HG03457 (cell line): Measurements from ENCODE around the gene PDPN.

ENCODE experiments used
- ATAC-seq: cut with Tn5 transposase; IDR thresholded peaks from one replicate; pipeline ENCODE4 v1.9.1; 2021; ENCODE audit warnings: moderate number of reproducible peaks; ENCODE audit not compliant: unreplicated experiment

Gene PDPN

GRCh38 chr1:13616234-13616633, 32.6 kb downstream of the PDPN start:
- ATAC-seq, result no peak

- no peak for ATAC-seq
These were observed 33.5 kb downstream of the PDPN start for GRCh38 chr1:13617108-13617507.

- no peak for ATAC-seq
These were observed 34.1 kb downstream of the PDPN start for GRCh38 chr1:13617773-13618172.

GRCh38 chr1:13618483-13618882, 34.9 kb downstream of the PDPN start:
- no peak for ATAC-seq

GRCh38 chr1:13619909-13620308, 36.3 kb downstream of the PDPN start:
- no peak for ATAC-seq

GRCh38 chr1:13620825-13621224, 37.2 kb downstream of the PDPN start:
- no peak for ATAC-seq

- no peak for ATAC-seq
These were observed 38.8 kb downstream of the PDPN start for GRCh38 chr1:13622446-13622845.

- ATAC-seq, result no peak
These were observed 39.5 kb downstream of the PDPN start for GRCh38 chr1:13623021-13623637.

- ATAC-seq, result no peak
These were observed 40.9 kb downstream of the PDPN start for GRCh38 chr1:13624526-13624925.

DNA sequence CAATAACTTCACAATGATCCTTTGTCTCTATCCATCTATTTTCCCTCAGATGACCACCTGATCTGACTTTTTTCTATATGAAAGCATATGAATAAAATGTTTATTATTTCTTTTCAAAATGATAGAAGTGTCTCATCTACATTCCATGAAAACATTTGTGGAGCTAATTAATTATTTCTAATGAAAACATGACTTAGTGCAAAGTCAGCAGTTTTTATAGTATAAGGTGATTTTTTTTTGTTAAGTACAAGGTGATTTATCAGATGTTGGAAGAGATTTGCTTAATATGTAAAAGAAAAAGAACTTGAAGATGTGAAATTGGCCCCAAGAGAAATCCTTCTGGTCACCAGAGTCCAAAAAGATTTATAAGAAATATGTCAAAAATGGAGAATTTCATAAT, 43.5 kb downstream of the PDPN start:
- no peak for ATAC-seq

DNA sequence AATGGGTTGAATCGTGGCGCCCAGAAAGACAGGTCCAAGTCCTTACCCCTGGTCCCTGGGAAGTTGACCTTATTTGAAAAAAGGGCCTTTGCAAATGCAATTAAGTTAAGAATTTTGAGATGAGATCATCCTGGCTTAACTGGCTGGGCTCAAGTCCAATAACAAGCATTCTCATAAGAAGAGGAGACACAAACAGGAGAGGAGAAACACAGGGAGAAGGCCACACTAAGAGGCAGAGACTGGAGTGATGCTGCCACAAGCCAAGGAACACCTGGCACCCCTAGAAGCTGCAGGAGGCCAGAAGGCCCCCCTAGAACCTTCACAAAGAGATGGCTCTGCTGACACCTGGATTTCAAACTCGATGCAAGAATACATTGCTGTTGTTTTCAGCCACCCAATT, 44.6 kb downstream of the PDPN start:
- ATAC-seq, result no peak

- no peak for ATAC-seq
These were observed 45.1 kb downstream of the PDPN start for GRCh38 chr1:13628711-13629110.

- no peak for ATAC-seq
These were observed 58.8 kb downstream of the PDPN start for GRCh38 chr1:13642306-13643004.

- ATAC-seq, result no peak
These were observed 59.4 kb downstream of the PDPN start for GRCh38 chr1:13643017-13643416.

- ATAC-seq, result no peak
These were observed 62.9 kb downstream of the PDPN start for GRCh38 chr1:13646521-13646920.

- no peak for ATAC-seq
These were observed 67.6 kb downstream of the PDPN start for GRCh38 chr1:13651279-13651678.

DNA sequence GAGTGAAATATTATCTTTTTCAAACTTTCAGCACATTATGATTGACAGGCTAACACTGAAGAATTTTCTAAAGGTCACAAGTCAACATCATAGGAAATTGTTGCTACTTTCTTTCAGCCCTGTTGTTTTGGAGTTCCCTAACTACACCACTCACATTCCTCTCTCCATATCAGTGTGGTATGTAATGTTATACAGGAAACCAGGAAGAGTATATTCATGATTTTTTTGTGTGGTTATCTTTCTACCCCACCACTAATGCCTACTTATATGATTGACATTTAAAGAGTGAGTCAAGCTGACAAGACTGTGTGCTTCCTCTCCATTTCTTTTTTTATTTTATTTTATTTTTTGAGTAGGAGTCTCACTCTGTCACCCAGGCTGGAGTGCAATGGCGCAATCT, 68.6 kb downstream of the PDPN start:
- no peak for ATAC-seq

DNA sequence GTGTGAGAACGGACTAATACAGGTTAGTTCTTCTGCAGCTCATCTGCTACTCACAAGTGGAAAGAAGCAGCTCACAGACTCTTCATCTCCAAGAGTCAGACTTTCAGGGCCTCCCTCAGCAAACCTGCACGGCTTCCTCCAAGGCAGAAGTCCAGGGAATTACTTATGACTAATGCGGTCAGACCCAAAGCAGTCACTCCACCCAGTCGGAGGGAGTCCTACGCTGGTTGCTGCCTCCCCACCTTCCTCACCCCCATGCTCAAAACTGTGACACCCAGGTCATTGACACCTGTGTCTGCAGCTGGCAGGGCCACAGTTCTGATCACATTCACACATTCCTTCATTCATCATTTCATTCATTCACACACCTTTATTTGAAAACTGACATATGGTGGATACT, 77.9 kb downstream of the PDPN start:
- ATAC-seq, result no peak

- no peak for ATAC-seq
These were observed 78.9 kb downstream of the PDPN start for GRCh38 chr1:13662493-13662892.

DNA sequence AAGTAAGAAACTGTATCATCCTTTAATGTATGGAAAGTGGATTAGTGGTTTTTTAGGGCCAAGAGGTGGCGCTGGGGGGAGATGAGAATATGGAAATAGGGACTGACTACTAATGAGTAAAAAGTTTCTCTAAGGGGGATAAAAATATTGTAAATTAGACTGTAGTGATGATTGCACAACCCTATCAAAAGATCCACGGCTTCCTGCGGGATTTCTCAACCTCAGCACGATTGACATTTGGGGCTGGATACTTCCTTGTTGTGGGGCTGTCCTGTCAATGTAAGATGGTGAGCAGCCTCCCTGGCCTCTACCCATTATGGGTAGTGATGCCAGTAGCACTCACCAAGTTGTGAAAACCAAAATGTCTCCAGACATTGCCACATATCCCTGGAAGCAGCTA, 80.3 kb downstream of the PDPN start:
- ATAC-seq, result no peak

DNA sequence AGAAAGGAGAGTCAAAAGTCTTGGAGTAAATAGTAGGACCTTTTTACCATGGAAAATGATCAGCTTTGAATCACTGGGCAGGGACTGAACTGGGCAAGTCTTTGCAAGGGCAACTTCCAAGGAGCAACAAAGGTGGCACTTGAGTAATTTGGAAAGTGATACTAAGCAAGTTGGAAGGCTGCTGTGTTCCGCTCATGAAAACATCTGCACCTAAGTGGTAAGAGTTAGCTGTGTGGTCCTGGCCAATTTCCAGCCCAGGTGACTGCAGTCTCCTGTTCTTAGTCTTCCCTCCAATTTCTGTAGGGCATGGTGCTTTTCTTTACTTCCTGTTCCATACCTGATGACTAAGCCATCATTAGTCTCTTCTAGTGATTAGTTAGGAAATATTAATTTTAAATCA, 80.8 kb downstream of the PDPN start:
- no peak for ATAC-seq

DNA sequence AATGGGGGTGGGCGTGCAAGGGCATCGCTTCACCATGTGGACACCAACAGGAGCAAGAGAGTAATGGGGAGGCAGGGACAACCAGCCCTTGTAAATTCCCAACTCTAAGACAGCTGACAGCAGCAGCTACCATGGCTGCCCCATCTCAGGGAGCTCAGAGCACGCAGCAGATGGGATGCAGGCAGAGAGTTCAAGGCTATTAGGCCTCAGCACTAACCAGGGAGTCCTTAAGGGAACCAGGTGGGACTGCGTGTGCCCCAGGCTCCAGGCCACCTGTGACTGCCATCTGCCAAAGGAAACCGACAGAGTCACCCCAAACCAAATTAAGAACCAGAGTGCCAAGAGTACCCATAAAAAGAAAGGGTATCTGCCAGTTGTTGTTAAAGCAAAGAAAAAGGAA, 82.7 kb downstream of the PDPN start:
- ATAC-seq, result no peak
